WTC11 (cell line): ENCODE results near the gene ZBTB7C. TPM values are rescaled to one million over a fixed set of nuclear protein-coding genes. Genes with fewer than 3 reads are reported as not detected.

Experiments used
- ATAC-seq: fragments of 200-7000 bp; cut with Tn5 transposase; 2 replicates; pipeline ENCODE4 v1.10.0; 2021; ENCODE audit warnings: mild to moderate bottlenecking, moderate library complexity
- CTCF ChIA-PET: fragments of 300-600 bp; sonication (Branson Sonifier 250); formaldehyde crosslinking; loops from one replicate; lab custom pipeline; 2021; ENCODE audit warnings: antibody characterized with exemption; lab: Charles Lee
- POLR2A ChIA-PET: fragments of 350-600 bp; sonication (Branson Sonifier 250); formaldehyde crosslinking; loops from one replicate; lab custom pipeline; 2021; ENCODE audit warnings: antibody characterized with exemption; lab: Charles Lee
- DNase-seq: peaks from one replicate; pipeline ENCODE4 v3.0.0; 2021; ENCODE audit warnings: low spot score
- H3K27ac Mint-ChIP-seq: 2 replicates; pipeline ENCODE4 v1.8.0; 2021; ENCODE audit warnings: mixed read lengths
- H3K27me3 Mint-ChIP-seq: 2 replicates; pipeline ENCODE4 v1.8.0; 2021; ENCODE audit warnings: low read depth, mild to moderate bottlenecking, moderate library complexity, mixed read lengths
- H3K36me3 Mint-ChIP-seq: 2 replicates; pipeline ENCODE4 v1.8.0; 2021; ENCODE audit warnings: mixed read lengths
- H3K4me1 Mint-ChIP-seq: 2 replicates; pipeline ENCODE4 v1.8.0; 2022; ENCODE audit warnings: mixed read lengths
- H3K4me3 Mint-ChIP-seq: 2 replicates; pipeline ENCODE4 v1.8.0; 2021; ENCODE audit warnings: mild to moderate bottlenecking, moderate library complexity, mixed read lengths
- H3K9me3 Mint-ChIP-seq: 2 replicates; pipeline ENCODE4 v1.8.0; 2021; ENCODE audit warnings: mixed read lengths
- ATF1 ChIP-seq: sonication (generic); formaldehyde crosslinking; IDR thresholded peaks from 2 replicates; pipeline ENCODE4 v1.8.1; 2023; ENCODE audit warnings: mild to moderate bottlenecking, moderate library complexity, missing genetic modification reagents
- CDX4 ChIP-seq: fragments of 250-450 bp; sonication (Bioruptor Pico); IDR thresholded peaks from 2 replicates; pipeline ENCODE4 v1.9.0; 2021; ENCODE audit warnings: moderate library complexity, mild to moderate bottlenecking, inconsistent platforms, borderline replicate concordance
- E2F5 ChIP-seq: sonication (generic); formaldehyde crosslinking; IDR thresholded peaks from 2 replicates; pipeline ENCODE4 v1.8.1; 2022; ENCODE audit warnings: mild to moderate bottlenecking, moderate library complexity, missing genetic modification reagents
- ELF4 ChIP-seq: sonication (generic); formaldehyde crosslinking; IDR thresholded peaks from 2 replicates; pipeline ENCODE4 v1.8.1; 2022; ENCODE audit warnings: low read depth, mild to moderate bottlenecking, moderate library complexity, missing genetic modification reagents
- FOXK1 ChIP-seq: sonication (generic); formaldehyde crosslinking; IDR thresholded peaks from 2 replicates; pipeline ENCODE4 v1.8.0; 2022; ENCODE audit warnings: mild to moderate bottlenecking, moderate library complexity, missing genetic modification reagents
- GTF2I ChIP-seq: fragments of 250-450 bp; sonication (Bioruptor Pico); conservative IDR thresholded peaks from 2 replicates; pipeline ENCODE4 v1.4.0; 2021; ENCODE audit warnings: mild to moderate bottlenecking
- IRF2 ChIP-seq: sonication (generic); formaldehyde crosslinking; IDR thresholded peaks from 2 replicates; pipeline ENCODE4 v1.8.0; 2022; ENCODE audit warnings: low read depth, missing genetic modification reagents, borderline replicate concordance
- JAZF1 ChIP-seq: fragments of 250-450 bp; sonication (Bioruptor Pico); IDR thresholded peaks from 2 replicates; pipeline ENCODE4 v1.9.0; 2021; ENCODE audit warnings: moderate library complexity, mild to moderate bottlenecking, inconsistent platforms
- MLX ChIP-seq: sonication (generic); formaldehyde crosslinking; IDR thresholded peaks from 2 replicates; pipeline ENCODE4 v1.8.1; 2023; ENCODE audit warnings: mild to moderate bottlenecking, missing genetic modification reagents, moderate library complexity
- NR1H2 ChIP-seq: sonication (generic); formaldehyde crosslinking; IDR thresholded peaks from 2 replicates; pipeline ENCODE4 v1.9.0; 2021; ENCODE audit warnings: mild to moderate bottlenecking, moderate library complexity, missing genetic modification reagents
- NR2C2 ChIP-seq: sonication (generic); formaldehyde crosslinking; IDR thresholded peaks from 2 replicates; pipeline ENCODE4 v1.8.0; 2022; ENCODE audit warnings: mild to moderate bottlenecking, missing genetic modification reagents
- PRRX2 ChIP-seq: fragments of 250-450 bp; sonication (Bioruptor Pico); IDR thresholded peaks from 2 replicates; pipeline ENCODE4 v1.8.0; 2021; ENCODE audit warnings: mild to moderate bottlenecking
- SMAD3 ChIP-seq: sonication (generic); formaldehyde crosslinking; IDR thresholded peaks from 2 replicates; pipeline ENCODE4 v1.8.0; 2022; ENCODE audit warnings: missing genetic modification reagents, mild to moderate bottlenecking, borderline replicate concordance
- SOX15 ChIP-seq: fragments of 250-450 bp; sonication (Bioruptor Pico); IDR thresholded peaks from 2 replicates; pipeline ENCODE4 v1.9.0; 2021; ENCODE audit warnings: mild to moderate bottlenecking
- TP53 ChIP-seq: sonication (generic); formaldehyde crosslinking; IDR thresholded peaks from 2 replicates; pipeline ENCODE4 v1.8.1; 2023; ENCODE audit warnings: mild to moderate bottlenecking, missing genetic modification reagents
- USF1 ChIP-seq: sonication (generic); formaldehyde crosslinking; IDR thresholded peaks from 2 replicates; pipeline ENCODE4 v1.8.0; 2022; ENCODE audit warnings: mild to moderate bottlenecking, missing genetic modification reagents
- USF2 ChIP-seq: sonication (generic); formaldehyde crosslinking; IDR thresholded peaks from 2 replicates; pipeline ENCODE4 v1.8.1; 2023; ENCODE audit warnings: mild to moderate bottlenecking, missing genetic modification reagents, moderate library complexity
- ZBTB21 ChIP-seq: sonication (generic); formaldehyde crosslinking; IDR thresholded peaks from 2 replicates; pipeline ENCODE4 v1.8.1; 2023; ENCODE audit warnings: mild to moderate bottlenecking, missing genetic modification reagents, borderline replicate concordance
- ZMAT4 ChIP-seq: fragments of 250-450 bp; sonication (Bioruptor Pico); IDR thresholded peaks from 2 replicates; pipeline ENCODE4 v1.9.0; 2021; ENCODE audit warnings: mild to moderate bottlenecking
- ZNF121 ChIP-seq: sonication (generic); formaldehyde crosslinking; IDR thresholded peaks from 2 replicates; pipeline ENCODE4 v1.8.0; 2023; ENCODE audit warnings: missing genetic modification reagents
- ZNF281 ChIP-seq: sonication (generic); formaldehyde crosslinking; IDR thresholded peaks from 2 replicates; pipeline ENCODE4 v1.8.0; 2023; ENCODE audit warnings: mild to moderate bottlenecking, missing genetic modification reagents
- ZNF532 ChIP-seq: fragments of 250-450 bp; sonication (Bioruptor Pico); IDR thresholded peaks from 2 replicates; pipeline ENCODE4 v1.9.0; 2021; ENCODE audit warnings: mild to moderate bottlenecking, borderline replicate concordance
- total RNA-seq: library from RNA; stranded (reverse); gene quantifications from 3 replicates; pipeline ENCODE4 v1.2.3, GENCODE V29; 2021

Gene ZBTB7C
- total RNA-seq, 1 experiment from 2014 or later = 0.48 TPM

GRCh38 chr18:48270929-48271328 lies 138.3 kb downstream of the ZBTB7C start:
- ATAC-seq = no peak
- no peak overlapping the region for H3K27ac Mint-ChIP-seq
- H3K9me3 Mint-ChIP-seq = peaks cover 18% of the 10 kb centered on the region; the same call in 1 of the 2 replicates
- H3K4me1 Mint-ChIP-seq = peaks cover 9% of the 10 kb centered on the region
- ChIA-PET CTCF (no interaction called here), POLR2A (no interaction called here)
- TF ChIP-seq USF2 (CRISPR knock-in tag) (no peak), FOXK1 (no peak), ATF1 (no peak), ZNF532 (CRISPR knock-in tag) (no peak), TP53 (no peak)
- H3K4me3 Mint-ChIP-seq = no peak overlapping the region
- H3K36me3 Mint-ChIP-seq = no peaks in the 10 kb centered on the region
- no peak for DNase-seq
- no peaks in the 10 kb centered on the region; the same call in 1 of the 2 replicates for H3K27me3 Mint-ChIP-seq

GRCh38 chr18:48265328-48265727 lies 143.9 kb downstream of the ZBTB7C start:
- no peak overlapping the region for H3K4me3 Mint-ChIP-seq
- H3K9me3 Mint-ChIP-seq = peaks cover 18% of the 10 kb centered on the region; the same call in 1 of the 2 replicates
- H3K36me3 Mint-ChIP-seq = no peaks in the 10 kb centered on the region
- ChIA-PET POLR2A (no interaction called here), CTCF (interaction anchor here (1.6 kb wide), 1 partner anchor 30 kb away, joined by 6 read pairs; no protein-coding TSS in a partner anchor)
- DNase-seq (no peak), ATAC-seq (no peak)
- no peaks in the 10 kb centered on the region; the same call in 1 of the 2 replicates for H3K27me3 Mint-ChIP-seq
- H3K4me1 Mint-ChIP-seq = no peaks in the 10 kb centered on the region
- H3K27ac Mint-ChIP-seq = no peak overlapping the region
- TF ChIP-seq E2F5 (CRISPR knock-in tag) (no peak), IRF2 (CRISPR knock-in tag) (no peak), ZNF281 (CRISPR knock-in tag) (no peak), USF2 (CRISPR knock-in tag) (no peak), SOX15 (no peak), USF1 (CRISPR knock-in tag) (no peak), NR1H2 (CRISPR knock-in tag) (no peak), ZBTB21 (CRISPR knock-in tag) (no peak), SMAD3 (no peak), MLX (CRISPR knock-in tag) (no peak), NR2C2 (CRISPR knock-in tag) (no peak), ZMAT4 (CRISPR knock-in tag) (no peak), CDX4 (CRISPR knock-in tag) (no peak), GTF2I (no peak), ZNF121 (CRISPR knock-in tag) (no peak), JAZF1 (CRISPR knock-in tag) (no peak), PRRX2 (CRISPR knock-in tag) (no peak), ELF4 (CRISPR knock-in tag) (no peak)
